Activated CD8-positive, alpha-beta memory T cell treated with anti-CD3 and anti-CD28 coated beads, Interleukin-2, amount 50 U/mL, for 48 hours (primary cell): ENCODE measurements around the gene LMX1B.

ENCODE experiments used
- DNase-seq: peaks from one replicate; pipeline ENCODE4 v3.0.0-alpha.2; 2020

Gene LMX1B

DNA sequence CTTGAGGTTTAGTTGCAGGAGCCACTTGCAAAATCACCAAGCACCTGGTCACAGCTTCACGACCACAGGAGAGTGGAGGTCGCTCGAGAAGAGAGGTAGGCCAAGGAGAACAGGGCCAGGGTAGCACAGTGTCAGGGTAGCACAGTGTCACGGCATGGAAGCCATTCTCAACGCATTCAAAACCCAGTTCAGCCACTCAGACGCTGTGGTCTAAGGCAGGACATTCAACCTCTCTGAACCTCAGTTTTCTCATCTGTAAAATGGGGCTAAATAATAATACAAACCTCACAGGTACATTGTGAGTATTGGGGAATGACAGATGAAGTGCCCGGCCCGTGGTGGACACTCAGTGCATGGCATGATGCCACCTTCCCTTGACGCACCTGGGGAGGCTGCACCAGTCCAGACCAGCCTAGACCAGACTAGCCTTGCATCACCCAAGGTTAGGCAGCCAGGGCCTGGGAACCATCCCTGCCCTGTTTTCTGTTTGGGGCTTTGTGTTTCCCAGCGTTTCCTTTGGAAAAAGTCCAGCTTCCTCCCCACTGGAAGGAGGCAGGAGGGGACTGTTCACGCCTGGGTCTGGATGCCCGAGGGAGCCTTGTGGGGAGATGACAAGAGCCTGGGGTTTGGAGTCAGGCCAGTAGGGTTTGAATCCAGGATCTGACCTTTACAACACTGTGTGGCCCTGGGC, 7.8 kb upstream of the LMX1B start:
- DNase-seq: no peak

- DNase-seq: no peak
These were observed 7.3 kb upstream of the LMX1B start for GRCh38 chr9:126606483-126606870.

GRCh38 chr9:126607086-126607485, 6.6 kb upstream of the LMX1B start:
- no peak for DNase-seq

GRCh38 chr9:126607731-126608130, 6.0 kb upstream of the LMX1B start:
- no peak for DNase-seq

DNA sequence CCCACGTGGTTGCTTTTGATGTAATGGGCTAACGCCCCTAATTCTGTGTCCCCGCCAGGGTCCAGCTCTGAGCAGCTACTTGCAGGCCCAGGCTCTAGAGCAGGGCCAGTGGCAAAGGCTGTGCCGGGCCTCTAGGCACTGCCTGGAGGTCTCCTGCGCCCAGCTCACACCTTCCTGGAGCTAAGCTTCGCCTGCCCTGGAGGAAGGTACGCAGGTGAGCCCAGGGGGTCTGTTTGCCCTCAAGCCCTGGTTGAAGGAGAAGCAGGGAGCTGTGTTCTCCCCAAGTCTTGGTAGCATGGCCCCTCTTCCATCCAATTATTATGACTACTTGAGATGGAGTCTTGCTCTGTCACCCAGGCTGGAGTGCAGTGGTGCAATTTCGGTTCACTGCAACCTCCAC, 5.2 kb upstream of the LMX1B start:
- DNase-seq: no peak

GRCh38 chr9:126609191-126609590, 4.5 kb upstream of the LMX1B start:
- DNase-seq: no peak

GRCh38 chr9:126609711-126610388, 3.9 kb upstream of the LMX1B start:
- DNase-seq: no peak

- no peak for DNase-seq
These were observed 2.5 kb upstream of the LMX1B start for GRCh38 chr9:126611193-126611591.

DNA sequence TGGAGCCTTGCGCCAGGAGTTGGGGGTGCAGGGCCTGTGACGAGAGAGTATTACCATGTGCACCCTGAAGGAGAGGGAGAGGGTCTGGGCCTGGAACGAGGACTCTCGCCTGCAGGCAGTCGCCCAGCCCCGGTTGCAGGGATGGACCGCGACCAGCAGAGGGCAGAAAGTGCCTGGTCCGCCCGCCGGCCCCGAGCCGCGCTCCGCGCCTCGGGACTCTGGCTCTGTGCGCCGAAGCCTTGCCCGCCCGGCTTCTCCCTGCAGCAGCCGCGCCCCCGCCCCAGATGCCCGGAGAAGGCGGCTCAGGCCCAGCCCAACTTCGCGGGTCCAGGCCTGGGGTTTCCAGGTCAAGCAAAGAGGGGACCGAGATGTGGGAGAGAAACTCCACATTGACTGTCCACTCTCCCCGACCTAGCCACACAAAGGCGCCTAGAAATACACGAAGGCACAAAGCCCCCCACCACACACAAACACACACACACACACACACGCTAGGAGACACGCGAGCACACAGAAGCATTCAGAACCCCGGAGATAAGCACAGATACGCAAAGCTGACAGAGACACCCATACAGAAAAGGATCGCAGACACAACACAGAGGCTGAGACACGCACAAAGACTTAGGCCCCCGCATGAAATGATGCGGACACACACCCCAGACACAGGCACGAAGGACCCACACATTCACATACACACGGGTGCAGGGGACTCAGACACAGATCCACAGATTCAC, 2.0 kb upstream of the LMX1B start:
- DNase-seq: peak; percentile 91

DNA sequence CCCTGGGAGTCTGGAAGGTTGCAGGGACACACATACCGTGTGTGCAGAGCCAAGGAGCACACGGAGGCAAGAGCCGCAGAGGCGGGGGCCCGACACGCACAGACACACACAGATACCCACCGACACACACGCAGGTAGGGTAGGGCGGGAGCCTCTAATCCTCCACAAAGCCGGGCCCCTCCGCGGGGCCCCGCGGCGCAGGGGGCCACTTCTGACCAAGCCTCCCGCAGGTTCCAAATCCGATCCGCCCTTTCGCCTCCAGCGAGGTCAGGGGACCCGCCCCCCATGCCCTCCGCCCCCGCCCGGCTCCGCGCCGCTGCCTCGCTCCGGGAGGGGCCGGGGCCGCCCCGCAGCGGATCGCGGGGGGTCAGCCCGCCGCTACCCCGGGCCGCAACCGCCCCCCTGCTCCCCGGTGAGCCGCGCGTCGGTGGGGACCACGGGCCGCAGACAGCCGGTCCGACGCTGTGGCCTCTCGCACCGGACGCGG, 1.4 kb upstream of the LMX1B start:
- DNase-seq: no peak

DNA sequence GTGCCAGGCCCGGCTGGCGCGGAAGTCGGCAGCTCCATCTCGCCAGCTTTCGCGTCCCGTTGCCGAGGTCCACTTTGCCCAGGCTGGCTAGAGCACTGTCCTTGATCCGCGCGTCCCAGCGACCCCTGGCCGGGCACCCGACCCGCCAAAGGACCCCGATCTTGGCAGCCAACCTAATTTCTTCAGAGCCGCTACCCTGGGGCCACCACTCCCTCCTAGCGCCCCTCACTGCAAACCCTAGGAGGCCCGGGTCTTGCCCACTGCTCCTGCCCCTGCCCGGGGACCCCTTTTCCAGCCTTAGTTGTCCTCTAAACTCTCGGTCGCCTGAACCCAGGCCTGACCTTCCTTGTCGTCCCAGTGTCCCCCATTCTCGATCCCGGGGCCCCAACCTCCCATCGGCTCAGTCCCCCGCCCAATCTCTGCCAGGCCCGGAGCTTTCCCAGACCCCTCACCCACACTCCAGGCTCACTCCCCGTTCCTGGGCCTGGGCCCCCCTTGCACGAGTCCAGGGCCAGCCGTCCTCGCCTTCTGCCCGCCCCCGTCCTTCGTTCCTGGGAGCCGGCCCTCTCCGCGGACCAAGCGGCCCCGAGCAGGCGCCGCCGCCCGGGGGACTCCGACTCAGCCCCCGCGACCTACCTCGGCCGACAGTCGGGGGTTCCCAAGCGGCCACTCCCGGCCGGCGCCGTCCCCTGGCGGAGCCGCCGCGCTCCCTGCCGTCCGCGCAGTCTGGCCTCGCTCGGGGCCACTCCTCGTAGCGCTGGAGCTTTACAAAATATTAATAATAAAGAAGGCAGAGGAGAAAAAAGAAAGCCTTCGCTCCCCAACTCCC, 701 bp upstream of the LMX1B start:
- no peak for DNase-seq

GRCh38 chr9:126614088-126614454, 343 bp downstream of the LMX1B start:
- no peak for DNase-seq

GRCh38 chr9:126614455-126615244, 922 bp downstream of the LMX1B start:
- DNase-seq: no peak

- DNase-seq: no peak
These were observed 1.6 kb downstream of the LMX1B start for GRCh38 chr9:126615245-126615790.

DNA sequence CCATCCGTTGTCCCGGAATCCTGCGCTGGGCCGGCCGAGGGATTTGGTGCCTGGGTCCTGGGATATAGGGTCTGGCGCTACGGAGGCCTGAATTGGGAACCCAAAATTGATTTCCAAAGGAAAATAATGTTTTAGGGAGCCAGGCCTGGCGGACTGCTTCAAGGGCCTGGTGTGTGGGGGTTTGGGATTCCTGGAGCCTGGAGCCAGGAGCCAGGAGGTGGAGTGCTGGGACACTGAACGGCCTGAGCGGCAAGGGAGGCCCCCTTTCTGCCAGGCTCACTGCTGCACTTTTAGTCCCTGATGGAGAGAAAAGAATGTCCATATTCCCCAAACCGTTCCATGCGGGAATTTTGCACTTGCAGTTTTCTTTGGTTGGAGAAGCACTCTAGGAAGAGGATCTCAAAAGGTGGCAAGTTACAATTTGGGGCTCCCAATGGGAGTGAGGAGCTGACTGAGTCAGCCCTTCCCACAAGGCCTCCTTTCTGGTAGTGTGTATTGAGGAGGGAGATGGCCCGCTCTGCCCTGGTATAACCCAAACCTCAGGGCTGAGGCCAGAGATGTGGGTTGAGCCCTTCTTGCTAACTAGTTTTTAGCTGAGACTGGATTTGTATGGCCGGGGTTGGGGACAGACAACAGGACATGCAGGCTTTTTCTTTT, 2.2 kb downstream of the LMX1B start:
- DNase-seq: peak; percentile 52

GRCh38 chr9:126616521-126616976, 2.8 kb downstream of the LMX1B start:
- DNase-seq: no peak

GRCh38 chr9:126617003-126617822, 3.5 kb downstream of the LMX1B start:
- DNase-seq: no peak

DNA sequence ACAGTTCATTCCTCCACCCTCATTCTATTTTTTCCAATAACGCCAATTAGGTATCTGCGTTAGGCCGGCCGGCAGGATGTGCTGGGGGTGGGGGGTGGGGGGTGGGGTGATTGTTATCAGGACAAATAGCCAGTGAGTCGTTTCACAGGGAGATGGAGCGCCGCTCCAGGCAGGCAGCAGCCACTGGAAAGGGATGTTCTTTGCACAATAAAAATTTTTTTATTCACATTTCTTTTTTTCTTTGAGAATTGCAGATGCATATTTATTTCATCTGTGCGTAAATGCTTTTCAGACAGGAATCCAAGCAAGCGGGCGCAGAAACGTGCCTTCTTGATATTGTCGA, 4.1 kb downstream of the LMX1B start:
- DNase-seq: no peak

DNA sequence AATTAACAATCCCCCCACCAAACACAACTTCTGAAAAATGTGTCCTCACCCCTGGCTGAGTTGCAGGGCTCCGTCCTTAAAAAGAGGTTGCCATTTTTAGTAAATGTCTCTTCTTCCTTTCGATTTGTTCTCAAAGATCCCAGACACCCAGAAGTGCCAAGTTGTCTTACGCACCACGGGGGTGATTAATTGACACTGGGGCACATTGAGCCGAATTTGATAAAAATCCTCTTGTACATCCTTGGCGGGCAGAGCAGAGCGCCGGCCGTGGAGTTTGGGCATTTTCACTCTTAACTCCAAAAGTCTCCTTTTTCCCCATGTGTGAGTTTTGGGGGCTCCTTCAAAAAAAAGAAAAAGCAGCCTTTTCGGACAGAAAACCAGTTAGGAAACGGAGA, 4.5 kb downstream of the LMX1B start:
- DNase-seq: no peak

DNA sequence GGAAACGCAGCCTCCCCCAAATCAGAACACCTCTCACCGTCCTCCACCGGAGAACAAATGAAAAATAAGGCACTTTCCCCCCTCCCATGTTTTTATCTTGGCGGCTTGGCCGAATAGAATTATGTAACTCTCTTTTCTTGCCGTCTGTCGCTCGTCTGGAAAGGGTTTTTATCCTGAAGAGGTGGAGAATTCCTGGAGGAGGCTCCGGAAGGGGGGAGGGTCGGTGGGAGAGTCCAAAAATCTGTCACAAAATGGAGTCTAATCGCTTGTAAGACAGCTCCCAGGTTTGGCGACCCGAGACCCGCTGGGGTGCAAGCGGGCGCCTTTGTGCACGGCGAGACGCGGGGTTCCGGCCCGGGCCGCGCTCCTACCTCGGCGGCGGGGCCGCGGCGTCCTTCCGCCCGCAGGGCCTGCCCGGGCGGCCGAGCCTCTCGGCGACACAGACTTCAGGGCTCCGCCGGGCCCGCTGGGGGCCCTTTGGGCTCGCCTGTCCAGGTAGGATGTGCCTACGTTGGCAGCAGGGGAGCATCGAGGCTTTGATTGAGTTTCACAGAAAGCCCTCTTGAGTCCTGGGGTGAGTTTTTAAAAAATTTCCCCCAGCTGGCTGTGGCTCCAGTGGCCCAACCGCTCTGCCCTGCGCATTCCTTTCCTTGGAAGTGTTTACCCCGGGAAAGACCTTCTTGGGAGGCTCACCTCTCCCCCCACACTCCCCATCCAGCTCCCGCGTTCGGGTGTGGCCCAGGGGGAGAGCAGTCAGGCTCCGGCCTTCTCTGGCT, 5.0 kb downstream of the LMX1B start:
- no peak for DNase-seq
